Measurements from ENCODE around the gene PRDM2.

The PRDM2 gene

DNA sequence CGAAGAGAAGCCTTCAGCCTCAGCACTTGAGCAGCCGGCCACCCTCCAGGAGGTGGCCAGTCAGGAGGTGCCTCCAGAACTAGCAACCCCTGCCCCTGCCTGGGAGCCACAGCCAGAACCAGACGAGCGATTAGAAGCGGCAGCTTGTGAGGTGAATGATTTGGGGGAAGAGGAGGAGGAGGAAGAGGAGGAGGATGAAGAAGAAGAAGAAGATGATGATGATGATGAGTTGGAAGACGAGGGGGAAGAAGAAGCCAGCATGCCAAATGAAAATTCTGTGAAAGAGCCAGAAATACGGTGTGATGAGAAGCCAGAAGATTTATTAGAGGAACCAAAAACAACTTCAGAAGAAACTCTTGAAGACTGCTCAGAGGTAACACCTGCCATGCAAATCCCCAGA lies 78.4 kb downstream of the PRDM2 start:
- Histone ChIP-seq H3K27me3 (ENCODE audit: insufficient read depth, low read depth, severe bottlenecking) (no peaks in the 10 kb centered on the region), H3K27ac (no peak overlapping the region), H3K36me3 (peaks cover 87% of the 10 kb centered on the region), H3K9me3 (ENCODE audit: severe bottlenecking) (no peaks in the 10 kb centered on the region), H3K4me3 (ENCODE audit: low read depth, low read length) (no peak overlapping the region)
- TF ChIP-seq, protein P1, sequence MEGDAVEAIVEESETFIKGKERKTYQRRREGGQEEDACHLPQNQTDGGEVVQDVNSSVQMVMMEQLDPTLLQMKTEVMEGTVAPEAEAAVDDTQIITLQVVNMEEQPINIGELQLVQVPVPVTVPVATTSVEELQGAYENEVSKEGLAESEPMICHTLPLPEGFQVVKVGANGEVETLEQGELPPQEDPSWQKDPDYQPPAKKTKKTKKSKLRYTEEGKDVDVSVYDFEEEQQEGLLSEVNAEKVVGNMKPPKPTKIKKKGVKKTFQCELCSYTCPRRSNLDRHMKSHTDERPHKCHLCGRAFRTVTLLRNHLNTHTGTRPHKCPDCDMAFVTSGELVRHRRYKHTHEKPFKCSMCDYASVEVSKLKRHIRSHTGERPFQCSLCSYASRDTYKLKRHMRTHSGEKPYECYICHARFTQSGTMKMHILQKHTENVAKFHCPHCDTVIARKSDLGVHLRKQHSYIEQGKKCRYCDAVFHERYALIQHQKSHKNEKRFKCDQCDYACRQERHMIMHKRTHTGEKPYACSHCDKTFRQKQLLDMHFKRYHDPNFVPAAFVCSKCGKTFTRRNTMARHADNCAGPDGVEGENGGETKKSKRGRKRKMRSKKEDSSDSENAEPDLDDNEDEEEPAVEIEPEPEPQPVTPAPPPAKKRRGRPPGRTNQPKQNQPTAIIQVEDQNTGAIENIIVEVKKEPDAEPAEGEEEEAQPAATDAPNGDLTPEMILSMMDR (IDR thresholded peaks at IDR 0.05; ENCODE audit: low read depth, low read length) = no peak
- no peak for DNase-seq

GRCh38 chr1:13779930-13780329 lies 79.9 kb downstream of the PRDM2 start:
- no peaks in the 10 kb centered on the region for H3K9me3 ChIP-seq (ENCODE audit: severe bottlenecking)
- peaks cover 81% of the 10 kb centered on the region for H3K36me3 ChIP-seq
- TF ChIP-seq, protein P1 (IDR thresholded peaks at IDR 0.05; ENCODE audit: low read depth, low read length) = no peak
- no peak overlapping the region for H3K4me3 ChIP-seq (ENCODE audit: low read depth, low read length)
- no peaks in the 10 kb centered on the region for H3K27me3 ChIP-seq (ENCODE audit: insufficient read depth, low read depth, severe bottlenecking)
- no peak for DNase-seq
- no peak overlapping the region for H3K27ac ChIP-seq

- DNase-seq = no peak
- H3K27ac ChIP-seq = no peak overlapping the region
- H3K4me3 ChIP-seq (ENCODE audit: low read depth, low read length) = no peak overlapping the region
- TF ChIP-seq, protein P1 (IDR thresholded peaks at IDR 0.05; ENCODE audit: low read depth, low read length) = no peak
- no peaks in the 10 kb centered on the region for H3K27me3 ChIP-seq (ENCODE audit: insufficient read depth, low read depth, severe bottlenecking)
- peaks cover 72% of the 10 kb centered on the region for H3K36me3 ChIP-seq
- H3K9me3 ChIP-seq (ENCODE audit: severe bottlenecking) = no peaks in the 10 kb centered on the region
Observed at GRCh38 chr1:13780780-13781179, 80.8 kb downstream of the PRDM2 start.

GRCh38 chr1:13781228-13781627 lies 81.2 kb downstream of the PRDM2 start:
- no peak overlapping the region for H3K27ac ChIP-seq

DNA sequence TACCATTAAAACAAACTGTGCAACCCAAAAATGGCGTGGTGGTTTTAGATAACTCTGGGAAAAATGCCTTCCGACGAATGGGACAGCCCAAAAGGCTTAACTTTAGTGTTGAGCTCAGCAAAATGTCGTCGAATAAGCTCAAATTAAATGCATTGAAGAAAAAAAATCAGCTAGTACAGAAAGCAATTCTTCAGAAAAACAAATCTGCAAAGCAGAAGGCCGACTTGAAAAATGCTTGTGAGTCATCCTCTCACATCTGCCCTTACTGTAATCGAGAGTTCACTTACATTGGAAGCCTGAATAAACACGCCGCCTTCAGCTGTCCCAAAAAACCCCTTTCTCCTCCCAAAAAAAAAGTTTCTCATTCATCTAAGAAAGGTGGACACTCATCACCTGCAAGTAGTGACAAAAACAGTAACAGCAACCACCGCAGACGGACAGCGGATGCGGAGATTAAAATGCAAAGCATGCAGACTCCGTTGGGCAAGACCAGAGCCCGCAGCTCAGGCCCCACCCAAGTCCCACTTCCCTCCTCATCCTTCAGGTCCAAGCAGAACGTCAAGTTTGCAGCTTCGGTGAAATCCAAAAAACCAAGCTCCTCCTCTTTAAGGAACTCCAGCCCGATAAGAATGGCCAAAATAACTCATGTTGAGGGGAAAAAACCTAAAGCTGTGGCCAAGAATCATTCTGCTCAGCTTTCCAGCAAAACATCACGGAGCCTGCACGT lies 82.1 kb downstream of the PRDM2 start:
- no peak for DNase-seq
- no peaks in the 10 kb centered on the region for H3K27me3 ChIP-seq (ENCODE audit: insufficient read depth, low read depth, severe bottlenecking)
- H3K4me3 ChIP-seq (ENCODE audit: low read depth, low read length) = no peak overlapping the region
- no peaks in the 10 kb centered on the region for H3K9me3 ChIP-seq (ENCODE audit: severe bottlenecking)
- H3K27ac ChIP-seq = no peak overlapping the region
- H3K36me3 ChIP-seq = peaks cover 68% of the 10 kb centered on the region
- TF ChIP-seq, protein P1 (IDR thresholded peaks at IDR 0.05; ENCODE audit: low read depth, low read length) = no peak

More at GRCh38 chr1:13781228-13781627, 81.2 kb downstream of the PRDM2 start:
- DNase-seq = no peak
- Histone ChIP-seq H3K36me3 (peaks cover 71% of the 10 kb centered on the region), H3K9me3 (ENCODE audit: severe bottlenecking) (no peaks in the 10 kb centered on the region), H3K27me3 (ENCODE audit: insufficient read depth, low read depth, severe bottlenecking) (no peaks in the 10 kb centered on the region), H3K4me3 (ENCODE audit: low read depth, low read length) (no peak overlapping the region)
- TF ChIP-seq, protein P1 (IDR thresholded peaks at IDR 0.05; ENCODE audit: low read depth, low read length) = no peak

Measured in WERI-Rb-1 (cell line).